Neutrophil (primary cell): Measurements from ENCODE around the gene ULK3.

ENCODE experiments used
- H3K27ac ChIP-seq: fragments of 200-600 bp; sonication (generic); 2 replicates; pipeline ENCODE4 v1.5.1; 2016; ENCODE audit warnings: mild to moderate bottlenecking, moderate library complexity
- H3K27me3 ChIP-seq: fragments of 200-600 bp; sonication (generic); 2 replicates; pipeline ENCODE4 v1.6.0; 2016; ENCODE audit warnings: mild to moderate bottlenecking
- H3K36me3 ChIP-seq: fragments of 200-600 bp; sonication (generic); 2 replicates; pipeline ENCODE4 v1.5.1; 2017
- H3K4me1 ChIP-seq, 2 experiments: fragments of 200-600 bp in 1 of 2; sonication (generic) in 1 of 2; 1 replicate in 1 of 2; 2 replicates in 1 of 2; pipeline versions ENCODE4 v1.5.1 to v1.6.1; 2013 to 2016; ENCODE audit warnings: low read depth in 1 of 2, low read length in 1 of 2, mild to moderate bottlenecking in 1 of 2, moderate library complexity in 1 of 2; ENCODE audit not compliant: control insufficient read depth in 1 of 2, insufficient read depth in 1 of 2
- H3K4me3 ChIP-seq, 2 experiments: fragments of 200-600 bp in 1 of 2; sonication (generic) in 1 of 2; 1 replicate in 1 of 2; 2 replicates in 1 of 2; pipeline ENCODE4 v1.5.1; 2013 to 2016; ENCODE audit warnings: low read depth in 1 of 2, low read length in 1 of 2, mild to moderate bottlenecking in 1 of 2, moderate library complexity in 1 of 2
- H3K9me3 ChIP-seq: fragments of 200-600 bp; sonication (generic); 2 replicates; pipeline ENCODE4 v1.5.1; 2016
- TF ChIP-seq, protein P1 (sequence below): fragments of 200-600 bp; sonication (generic); IDR thresholded peaks from 2 replicates; pipeline ENCODE4 v1.5.1; 2016; ENCODE audit warnings: antibody characterized with exemption

The ULK3 gene

DNA sequence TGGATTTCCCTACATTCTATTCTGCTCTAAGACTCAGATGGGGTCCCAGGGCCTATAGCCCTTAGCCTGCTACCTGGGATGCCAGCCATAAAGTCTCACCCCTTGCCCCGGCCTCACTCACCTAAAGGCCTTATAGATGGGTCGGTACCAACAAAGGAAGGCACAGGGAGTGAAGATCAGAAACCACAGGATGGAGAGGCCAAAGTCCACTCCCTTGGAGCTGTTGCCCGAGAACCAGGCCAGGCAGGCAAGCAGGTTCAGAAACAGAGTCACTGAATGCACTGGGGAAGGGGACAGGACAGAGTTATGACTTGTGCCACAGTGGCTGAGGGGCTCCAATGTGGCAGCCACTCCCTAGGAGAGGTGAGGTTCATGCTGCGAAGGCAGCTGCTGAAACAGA, 7.4 kb upstream of the ULK3 start:
- Histone ChIP-seq H3K4me3 (no peak overlapping the region), H3K36me3 (peaks cover 91% of the 10 kb centered on the region), H3K9me3 (no peaks in the 10 kb centered on the region), H3K27ac (no peak overlapping the region), H3K27me3 (no peaks in the 10 kb centered on the region), H3K4me1 (no peaks in the 10 kb centered on the region)
- TF ChIP-seq, protein P1, sequence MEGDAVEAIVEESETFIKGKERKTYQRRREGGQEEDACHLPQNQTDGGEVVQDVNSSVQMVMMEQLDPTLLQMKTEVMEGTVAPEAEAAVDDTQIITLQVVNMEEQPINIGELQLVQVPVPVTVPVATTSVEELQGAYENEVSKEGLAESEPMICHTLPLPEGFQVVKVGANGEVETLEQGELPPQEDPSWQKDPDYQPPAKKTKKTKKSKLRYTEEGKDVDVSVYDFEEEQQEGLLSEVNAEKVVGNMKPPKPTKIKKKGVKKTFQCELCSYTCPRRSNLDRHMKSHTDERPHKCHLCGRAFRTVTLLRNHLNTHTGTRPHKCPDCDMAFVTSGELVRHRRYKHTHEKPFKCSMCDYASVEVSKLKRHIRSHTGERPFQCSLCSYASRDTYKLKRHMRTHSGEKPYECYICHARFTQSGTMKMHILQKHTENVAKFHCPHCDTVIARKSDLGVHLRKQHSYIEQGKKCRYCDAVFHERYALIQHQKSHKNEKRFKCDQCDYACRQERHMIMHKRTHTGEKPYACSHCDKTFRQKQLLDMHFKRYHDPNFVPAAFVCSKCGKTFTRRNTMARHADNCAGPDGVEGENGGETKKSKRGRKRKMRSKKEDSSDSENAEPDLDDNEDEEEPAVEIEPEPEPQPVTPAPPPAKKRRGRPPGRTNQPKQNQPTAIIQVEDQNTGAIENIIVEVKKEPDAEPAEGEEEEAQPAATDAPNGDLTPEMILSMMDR = no peak

DNA sequence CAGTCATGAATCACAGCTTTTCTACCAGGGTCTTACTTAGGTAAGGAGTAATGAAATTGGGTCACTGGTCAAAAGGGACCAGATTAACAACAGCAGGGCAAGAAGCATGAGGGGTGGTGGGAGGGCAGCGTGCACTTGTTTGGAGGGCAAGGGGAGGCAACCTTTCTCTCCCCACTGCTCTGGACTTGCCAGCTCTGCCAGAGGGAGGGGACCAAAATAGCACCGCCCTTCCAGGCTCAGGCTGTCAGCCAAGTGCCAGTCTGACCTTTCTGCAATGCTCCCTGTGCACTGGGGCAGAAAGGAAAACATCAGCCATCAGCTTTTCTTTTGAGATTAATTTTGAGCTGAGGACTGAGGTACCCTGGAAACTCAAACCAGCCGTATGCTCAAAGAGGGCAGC, 4.5 kb upstream of the ULK3 start:
- H3K4me3 ChIP-seq = no peak overlapping the region
- H3K9me3 ChIP-seq = no peaks in the 10 kb centered on the region
- no peaks in the 10 kb centered on the region for H3K27me3 ChIP-seq
- peaks cover 11 to 12% of the 10 kb centered on the region in 2 experiments for H3K4me1 ChIP-seq
- peaks cover 87% of the 10 kb centered on the region for H3K36me3 ChIP-seq
- H3K27ac ChIP-seq = no peak overlapping the region
- TF ChIP-seq, protein P1 = no peak

DNA sequence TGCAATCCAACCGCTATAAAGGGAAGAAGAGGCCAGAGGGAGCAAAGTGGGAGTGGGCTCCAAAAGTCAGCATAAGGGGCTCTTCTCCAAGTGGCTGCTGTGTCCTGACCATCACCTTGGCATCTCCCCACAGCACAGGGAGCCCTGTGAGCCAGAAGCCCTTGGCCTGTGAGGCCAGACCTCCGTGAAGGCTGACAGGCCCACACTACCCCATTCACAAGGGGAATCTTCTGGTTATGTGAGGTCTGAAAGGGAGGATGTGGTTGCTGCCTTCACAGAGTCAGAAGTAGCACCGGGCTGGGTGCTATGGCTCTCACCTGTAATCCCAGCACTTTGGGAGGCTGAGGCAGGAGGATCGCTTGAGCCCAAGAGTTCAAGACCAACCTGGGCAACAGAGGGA, 2.6 kb upstream of the ULK3 start:
- Histone ChIP-seq H3K27ac (no peak overlapping the region), H3K36me3 (peaks cover 68% of the 10 kb centered on the region)
- TF ChIP-seq, protein P1 = no peak

DNA sequence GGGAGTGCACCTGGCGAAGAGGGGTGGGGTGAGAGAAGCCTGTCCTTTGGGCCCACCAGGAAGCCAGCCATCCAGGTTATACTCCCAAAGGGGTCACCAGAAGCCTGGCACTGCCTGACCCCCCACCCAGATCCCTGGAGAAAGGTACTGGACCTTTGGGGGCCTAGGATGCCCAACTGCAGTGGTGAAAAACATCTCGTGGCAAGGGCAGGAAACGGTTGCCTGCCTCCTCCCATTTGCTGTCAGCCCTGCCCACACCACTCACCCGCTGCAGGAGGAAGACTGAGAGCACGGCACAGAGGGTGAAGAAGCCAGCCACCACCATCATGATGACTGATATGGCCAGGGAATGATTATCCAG, 2.2 kb upstream of the ULK3 start:
- Histone ChIP-seq H3K9me3 (no peaks in the 10 kb centered on the region), H3K27me3 (no peaks in the 10 kb centered on the region), H3K4me1 (peaks cover 14% of the 10 kb centered on the region in 2 experiments), H3K36me3 (peaks cover 68% of the 10 kb centered on the region), H3K27ac (no peak overlapping the region), H3K4me3 (no peak overlapping the region)
- TF ChIP-seq, protein P1 = no peak

More for the DNA sequence above, 2.6 kb upstream of the ULK3 start:
- H3K4me1 ChIP-seq = peaks cover 14% of the 10 kb centered on the region in 2 experiments
- no peaks in the 10 kb centered on the region for H3K27me3 ChIP-seq
- H3K9me3 ChIP-seq = no peaks in the 10 kb centered on the region
- H3K4me3 ChIP-seq = no peak overlapping the region

DNA sequence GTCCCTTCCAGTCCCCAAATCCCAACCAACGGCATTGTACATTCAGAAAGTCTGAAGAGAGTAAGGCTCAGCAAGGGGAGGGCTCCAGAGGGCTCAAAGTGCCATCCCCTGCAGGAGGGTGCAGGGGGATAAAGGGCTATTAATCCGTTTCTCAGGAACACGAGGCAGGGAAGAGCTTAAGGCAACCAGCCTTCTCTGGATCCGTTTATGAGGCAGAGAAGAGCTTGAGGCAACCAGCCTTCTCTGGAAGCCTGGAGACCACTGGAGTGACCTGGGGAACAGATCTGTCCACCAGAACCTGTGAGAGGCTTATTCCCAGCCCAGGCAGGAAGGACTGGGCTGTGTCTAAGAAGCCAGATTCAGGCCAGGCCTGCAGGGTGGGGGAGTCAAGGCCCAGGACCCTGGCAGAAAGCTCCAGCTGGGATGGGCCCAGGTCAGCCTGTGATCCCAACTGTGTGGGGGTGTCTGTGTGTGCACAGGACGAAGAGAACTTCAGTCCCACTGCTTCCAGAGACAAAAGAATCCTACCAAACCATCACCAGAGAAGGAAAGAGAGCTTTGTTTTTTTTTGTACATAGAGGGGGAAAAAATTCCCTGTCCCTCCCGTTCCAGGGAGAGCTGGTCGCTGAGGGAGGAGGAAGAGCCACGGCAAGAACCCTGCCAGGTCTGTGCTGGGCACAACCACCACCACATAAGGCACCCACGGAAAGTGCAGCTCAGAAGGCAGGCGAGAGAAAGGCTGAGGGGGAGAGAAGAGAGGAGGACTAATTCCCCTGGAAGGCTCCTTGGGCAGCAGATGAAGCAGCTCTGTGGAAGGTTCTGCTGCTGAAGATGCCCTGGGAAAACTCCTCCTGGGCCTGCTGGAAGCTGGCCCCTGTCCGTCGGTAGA, 1.6 kb upstream of the ULK3 start:
- Histone ChIP-seq H3K9me3 (no peaks in the 10 kb centered on the region), H3K4me1 (peaks cover 14% of the 10 kb centered on the region in 2 experiments), H3K27ac (no peak overlapping the region), H3K4me3 (no peak overlapping the region), H3K36me3 (peaks cover 68% of the 10 kb centered on the region), H3K27me3 (no peaks in the 10 kb centered on the region)
- TF ChIP-seq, protein P1 = no peak
